T-helper 2 cell (primary cell): ENCODE data around the gene GID8.
"Not testable (repeated sequence)": the region's sequence is repeated elsewhere in the genome, so short reads cannot be mapped to it uniquely, and the experiment has no call there.

Source experiments
- DNase-seq, 5 experiments: peaks; one replicate each; pipeline versions ENCODE4 v3.0.0 to v3.0.0-alpha.2; 2012 to 2022

Gene GID8

GRCh38 chr20:62959101-62959971 lies 21.4 kb downstream of the GID8 start:
- no peak for DNase-seq

GRCh38 chr20:62959998-62960436 lies 22.1 kb downstream of the GID8 start:
- no peak for DNase-seq

GRCh38 chr20:62960446-62961309 lies 22.7 kb downstream of the GID8 start:
- DNase-seq: not testable (repeated sequence)

- no peak for DNase-seq
Measured at GRCh38 chr20:62961310-62961783, 23.4 kb downstream of the GID8 start.

- no peak for DNase-seq
Measured at GRCh38 chr20:62961799-62962198, 23.9 kb downstream of the GID8 start.

- no peak for DNase-seq
Measured at GRCh38 chr20:62962221-62962879, 24.4 kb downstream of the GID8 start.

- DNase-seq: no peak
Measured at GRCh38 chr20:62962891-62963613, 25.1 kb downstream of the GID8 start.

GRCh38 chr20:62963614-62964397 lies 25.9 kb downstream of the GID8 start:
- no peak for DNase-seq

GRCh38 chr20:62964700-62965099 lies 26.8 kb downstream of the GID8 start:
- no peak for DNase-seq

GRCh38 chr20:62965363-62965771 lies 27.4 kb downstream of the GID8 start:
- no peak for DNase-seq

GRCh38 chr20:62966212-62967148 lies 28.5 kb downstream of the GID8 start:
- DNase-seq: no peak

- no peak for DNase-seq
Measured at GRCh38 chr20:62967149-62967501, 29.2 kb downstream of the GID8 start.

GRCh38 chr20:62967628-62968351 lies 29.8 kb downstream of the GID8 start:
- DNase-seq: no peak

GRCh38 chr20:62968378-62969178 lies 30.6 kb downstream of the GID8 start:
- DNase-seq: no peak

- no peak for DNase-seq
Measured at GRCh38 chr20:62969179-62969760, 31.3 kb downstream of the GID8 start.

- no peak for DNase-seq
Measured at GRCh38 chr20:62969939-62970306, 32.0 kb downstream of the GID8 start.

- DNase-seq: no peak
Measured at GRCh38 chr20:62970307-62971210, 32.6 kb downstream of the GID8 start.
